Astrocyte of the cerebellum (primary cell): ENCODE results near the gene FAAP24.
"Not testable (repeated sequence)": the region's sequence is repeated elsewhere in the genome, so short reads cannot be mapped to it uniquely, and the experiment has no call there.

ENCODE experiments used
- DNase-seq: peaks from one replicate; pipeline ENCODE4 v3.0.0-alpha.2; 2011; ENCODE audit warnings: low read depth
- H3K4me3 ChIP-seq: 2 replicates; pipeline ENCODE4 v1.5.1; 2011; ENCODE audit warnings: mild to moderate bottlenecking, low read depth, low read length, moderate library complexity
- CTCF ChIP-seq: IDR thresholded peaks from 2 replicates; pipeline ENCODE4 v1.5.1; 2012; ENCODE audit warnings: low read length, low read depth, moderate library complexity, mild to moderate bottlenecking; ENCODE audit errors: missing control alignments
- in situ Hi-C: cut with HindIII; loops from 2 replicates; pipeline ENCODE4 v1.10.0; 2017; ENCODE audit warnings: low sequenced_read_pairs

FAAP24 gene

GRCh38 chr19:32977280-32977679, 5.2 kb downstream of the FAAP24 start:
- H3K4me3 ChIP-seq, result no peak overlapping the region
- in situ Hi-C loops, result no loop called here
- no peak for TF ChIP-seq CTCF
- DNase-seq, result no peak

- H3K4me3 ChIP-seq, in situ Hi-C loops, DNase-seq: not testable (repeated sequence)
Measured at GRCh38 chr19:32977813-32978212, 5.8 kb downstream of the FAAP24 start.

GRCh38 chr19:32979807-32980206, 7.8 kb downstream of the FAAP24 start:
- H3K4me3 ChIP-seq, DNase-seq, in situ Hi-C loops: not testable (repeated sequence)

- DNase-seq, H3K4me3 ChIP-seq, in situ Hi-C loops: not testable (repeated sequence)
Measured at GRCh38 chr19:32982488-32982887, 10.4 kb downstream of the FAAP24 start.

GRCh38 chr19:32988254-32988653, 16.2 kb downstream of the FAAP24 start:
- in situ Hi-C loops, DNase-seq, H3K4me3 ChIP-seq: not testable (repeated sequence)

- TF ChIP-seq CTCF, result no peak
- no peak overlapping the region for H3K4me3 ChIP-seq
- in situ Hi-C loops, result no loop called here
- no peak for DNase-seq
Measured at GRCh38 chr19:32988724-32989123, 16.7 kb downstream of the FAAP24 start.

GRCh38 chr19:32995966-32996365, 23.9 kb downstream of the FAAP24 start:
- in situ Hi-C loops, DNase-seq, H3K4me3 ChIP-seq: not testable (repeated sequence)

- DNase-seq, in situ Hi-C loops, H3K4me3 ChIP-seq: not testable (repeated sequence)
Measured at GRCh38 chr19:32997061-32997464, 25.0 kb downstream of the FAAP24 start.

GRCh38 chr19:32997716-32998355, 25.8 kb downstream of the FAAP24 start:
- DNase-seq, result no peak
- H3K4me3 ChIP-seq, result no peak overlapping the region
- in situ Hi-C loops, result no loop called here
- TF ChIP-seq CTCF, result no peak

- TF ChIP-seq CTCF, result no peak
- no peak for DNase-seq
- in situ Hi-C loops, result no loop called here
- no peak overlapping the region for H3K4me3 ChIP-seq
Measured at GRCh38 chr19:32998722-32999121, 26.7 kb downstream of the FAAP24 start.
